ENCODE data around the gene PIK3AP1.

DNA sequence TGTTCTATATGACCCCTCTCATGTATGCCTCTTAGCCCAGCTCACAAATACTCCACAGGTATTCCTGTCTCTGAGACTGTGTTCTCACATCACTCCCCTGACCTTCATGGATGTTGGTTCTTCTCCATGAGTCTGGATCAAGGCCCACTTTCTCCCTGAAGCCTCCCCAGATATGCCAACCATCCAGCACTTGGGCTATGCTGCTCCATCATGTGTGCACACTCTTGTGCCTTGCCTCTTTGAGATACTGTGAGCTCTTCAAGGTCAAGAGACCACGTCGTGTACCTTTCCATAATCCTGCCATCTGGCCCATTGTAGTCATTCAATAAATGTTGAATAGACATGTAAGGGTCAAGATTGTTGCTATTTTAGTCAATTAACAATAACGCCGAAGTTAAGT is 103.4 kb downstream of the PIK3AP1 start:
- TF ChIP-seq, protein P1, sequence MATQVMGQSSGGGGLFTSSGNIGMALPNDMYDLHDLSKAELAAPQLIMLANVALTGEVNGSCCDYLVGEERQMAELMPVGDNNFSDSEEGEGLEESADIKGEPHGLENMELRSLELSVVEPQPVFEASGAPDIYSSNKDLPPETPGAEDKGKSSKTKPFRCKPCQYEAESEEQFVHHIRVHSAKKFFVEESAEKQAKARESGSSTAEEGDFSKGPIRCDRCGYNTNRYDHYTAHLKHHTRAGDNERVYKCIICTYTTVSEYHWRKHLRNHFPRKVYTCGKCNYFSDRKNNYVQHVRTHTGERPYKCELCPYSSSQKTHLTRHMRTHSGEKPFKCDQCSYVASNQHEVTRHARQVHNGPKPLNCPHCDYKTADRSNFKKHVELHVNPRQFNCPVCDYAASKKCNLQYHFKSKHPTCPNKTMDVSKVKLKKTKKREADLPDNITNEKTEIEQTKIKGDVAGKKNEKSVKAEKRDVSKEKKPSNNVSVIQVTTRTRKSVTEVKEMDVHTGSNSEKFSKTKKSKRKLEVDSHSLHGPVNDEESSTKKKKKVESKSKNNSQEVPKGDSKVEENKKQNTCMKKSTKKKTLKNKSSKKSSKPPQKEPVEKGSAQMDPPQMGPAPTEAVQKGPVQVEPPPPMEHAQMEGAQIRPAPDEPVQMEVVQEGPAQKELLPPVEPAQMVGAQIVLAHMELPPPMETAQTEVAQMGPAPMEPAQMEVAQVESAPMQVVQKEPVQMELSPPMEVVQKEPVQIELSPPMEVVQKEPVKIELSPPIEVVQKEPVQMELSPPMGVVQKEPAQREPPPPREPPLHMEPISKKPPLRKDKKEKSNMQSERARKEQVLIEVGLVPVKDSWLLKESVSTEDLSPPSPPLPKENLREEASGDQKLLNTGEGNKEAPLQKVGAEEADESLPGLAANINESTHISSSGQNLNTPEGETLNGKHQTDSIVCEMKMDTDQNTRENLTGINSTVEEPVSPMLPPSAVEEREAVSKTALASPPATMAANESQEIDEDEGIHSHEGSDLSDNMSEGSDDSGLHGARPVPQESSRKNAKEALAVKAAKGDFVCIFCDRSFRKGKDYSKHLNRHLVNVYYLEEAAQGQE (IDR thresholded peaks at IDR 0.05; ENCODE audit: insufficient replicate concordance, low read depth) = no peak
- TF ChIP-seq, protein P2, sequence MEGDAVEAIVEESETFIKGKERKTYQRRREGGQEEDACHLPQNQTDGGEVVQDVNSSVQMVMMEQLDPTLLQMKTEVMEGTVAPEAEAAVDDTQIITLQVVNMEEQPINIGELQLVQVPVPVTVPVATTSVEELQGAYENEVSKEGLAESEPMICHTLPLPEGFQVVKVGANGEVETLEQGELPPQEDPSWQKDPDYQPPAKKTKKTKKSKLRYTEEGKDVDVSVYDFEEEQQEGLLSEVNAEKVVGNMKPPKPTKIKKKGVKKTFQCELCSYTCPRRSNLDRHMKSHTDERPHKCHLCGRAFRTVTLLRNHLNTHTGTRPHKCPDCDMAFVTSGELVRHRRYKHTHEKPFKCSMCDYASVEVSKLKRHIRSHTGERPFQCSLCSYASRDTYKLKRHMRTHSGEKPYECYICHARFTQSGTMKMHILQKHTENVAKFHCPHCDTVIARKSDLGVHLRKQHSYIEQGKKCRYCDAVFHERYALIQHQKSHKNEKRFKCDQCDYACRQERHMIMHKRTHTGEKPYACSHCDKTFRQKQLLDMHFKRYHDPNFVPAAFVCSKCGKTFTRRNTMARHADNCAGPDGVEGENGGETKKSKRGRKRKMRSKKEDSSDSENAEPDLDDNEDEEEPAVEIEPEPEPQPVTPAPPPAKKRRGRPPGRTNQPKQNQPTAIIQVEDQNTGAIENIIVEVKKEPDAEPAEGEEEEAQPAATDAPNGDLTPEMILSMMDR (IDR thresholded peaks at IDR 0.05; ENCODE audit: insufficient read depth, low read length) = no peak
- TF ChIP-seq POLR2AphosphoS5 (IDR thresholded peaks at IDR 0.05; ENCODE audit: low read depth) (no peak), GABPA (IDR thresholded peaks at IDR 0.05; ENCODE audit: low read depth) (no peak)
